GM12892 (cell line): ENCODE measurements around the gene CDH26.

Experiments
- DNase-seq: peaks from one replicate; pipeline ENCODE4 v3.0.0; 2011; ENCODE audit not compliant: insufficient read length
- FAIRE-seq: peaks from 2 replicates; lab custom pipeline; 2011; peaks lifted over from hg19 to GRCh38; lab: Jason Lieb, UNC
- POLR2A ChIP-seq: IDR thresholded peaks from 2 replicates; pipeline ENCODE4 v1.6.1; 2011; ENCODE audit warnings: low read depth, low read length, control low read depth
- POLR2AphosphoS5 ChIP-seq: IDR thresholded peaks from 2 replicates; pipeline ENCODE4 v1.6.1; 2011; ENCODE audit warnings: low read depth, low read length, control low read depth
- TAF1 ChIP-seq: IDR thresholded peaks from 2 replicates; pipeline ENCODE4 v1.6.1; 2011; ENCODE audit warnings: low read depth, mild to moderate bottlenecking, control low read depth, low read length, borderline replicate concordance

The CDH26 gene

DNA sequence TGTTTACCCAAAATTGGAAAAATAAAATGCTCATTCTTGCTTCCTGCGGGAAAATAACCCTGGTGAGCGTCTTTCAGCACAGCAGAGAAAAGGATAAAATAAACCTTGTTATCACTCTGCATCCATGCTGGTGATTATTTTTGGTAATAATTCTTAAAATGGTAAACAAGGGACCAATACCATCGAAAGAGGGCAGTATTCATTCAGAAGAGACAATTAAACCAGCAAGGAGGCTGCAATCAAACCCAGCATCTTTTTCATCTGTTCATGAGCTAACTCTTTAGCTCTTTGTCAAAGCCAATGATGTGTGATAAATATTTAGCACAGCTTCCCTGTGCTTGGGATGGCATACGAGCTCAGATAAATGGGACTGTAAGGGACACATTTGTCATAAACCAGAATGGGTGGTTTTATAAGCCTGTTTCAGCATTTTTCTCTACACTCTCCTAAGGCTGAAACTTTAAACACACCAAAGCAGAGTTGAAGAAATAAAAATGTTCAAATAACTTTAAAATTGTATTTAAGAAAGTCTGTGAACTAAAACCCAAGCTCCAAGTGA is 34.4 kb downstream of the CDH26 start:
- TF ChIP-seq TAF1 (no peak), POLR2A (no peak), POLR2AphosphoS5 (no peak)
- FAIRE-seq, result no peak

DNA sequence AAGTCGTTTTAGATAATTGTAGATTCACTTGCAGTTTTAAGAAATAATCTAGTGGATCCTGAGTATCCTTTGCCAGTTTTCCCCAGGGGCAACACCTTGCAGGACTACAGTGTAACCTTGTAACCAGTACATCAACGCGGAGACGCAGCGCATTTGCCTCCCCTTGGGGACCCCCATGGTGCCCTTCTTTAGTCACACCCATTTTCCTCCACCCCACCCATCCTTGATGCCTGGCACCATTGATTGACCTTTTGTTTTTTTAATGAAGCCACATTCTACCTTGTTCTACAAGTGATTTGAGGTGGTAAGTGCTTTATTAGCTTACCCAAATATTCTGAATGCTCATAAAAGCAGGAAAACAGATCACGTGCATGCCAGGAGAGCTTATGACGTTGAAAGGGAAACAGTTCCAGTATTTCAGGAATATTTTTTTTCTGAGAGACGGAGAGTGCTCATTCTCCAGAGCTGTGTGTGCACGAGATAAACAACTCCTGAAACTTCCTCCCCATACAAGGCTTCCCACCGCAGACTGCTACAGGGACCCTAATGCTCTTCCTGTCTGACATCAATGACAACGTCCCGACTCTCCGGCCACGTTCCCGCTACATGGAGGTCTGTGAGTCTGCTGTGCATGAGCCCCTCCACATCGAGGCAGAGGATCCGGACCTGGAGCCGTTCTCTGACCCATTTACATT is 35.7 kb downstream of the CDH26 start:
- DNase-seq (no peak), FAIRE-seq (no peak)
- no peak for TF ChIP-seq POLR2AphosphoS5
- no peak for TF ChIP-seq TAF1
- TF ChIP-seq POLR2A, result no peak

More for the DNA sequence above, 34.4 kb downstream of the CDH26 start:
- DNase-seq, result no peak

DNA sequence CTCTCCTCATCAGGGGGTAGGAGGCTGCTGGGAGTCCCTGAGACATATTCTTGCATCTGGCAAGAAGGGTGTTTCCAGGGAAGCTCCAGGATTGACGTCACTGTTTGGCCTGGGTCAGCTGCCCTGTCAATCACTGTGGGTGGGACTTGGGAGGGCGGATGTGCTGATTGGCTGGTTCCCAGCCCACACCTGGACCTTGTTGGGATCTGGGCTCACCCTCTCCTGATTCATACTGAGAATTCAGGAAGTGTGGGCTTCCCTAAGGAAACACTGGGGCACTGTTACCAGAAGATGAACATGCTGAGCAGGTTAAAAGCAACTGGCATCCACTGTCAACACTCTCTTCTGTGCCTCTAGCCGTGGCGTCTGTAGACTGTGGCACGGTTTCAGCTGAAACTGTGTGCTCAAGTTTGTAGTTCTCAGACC is 36.5 kb downstream of the CDH26 start:
- FAIRE-seq (no peak), DNase-seq (no peak)
- TF ChIP-seq POLR2AphosphoS5 (no peak), POLR2A (no peak), TAF1 (no peak)

DNA sequence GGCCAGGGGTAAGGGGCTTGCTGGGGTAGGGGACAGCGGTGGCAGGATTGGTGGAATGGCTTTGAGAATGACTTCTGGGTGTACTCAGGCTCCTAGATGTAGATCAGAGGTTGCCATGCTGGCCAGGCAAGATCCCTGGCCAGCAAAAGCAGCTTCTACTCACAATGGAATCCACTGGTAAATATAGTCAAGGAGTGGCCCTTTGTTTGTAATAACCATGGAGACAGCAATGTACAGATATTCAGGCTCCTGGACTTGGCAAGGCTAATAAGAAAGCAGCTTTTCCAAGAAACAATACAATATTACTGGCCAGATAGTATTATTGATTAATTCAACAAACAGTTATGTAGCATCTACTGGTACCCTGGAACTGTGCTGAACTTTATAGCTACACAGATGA is 37.9 kb downstream of the CDH26 start:
- DNase-seq (no peak), FAIRE-seq (no peak)
- TF ChIP-seq TAF1 (no peak), POLR2AphosphoS5 (no peak), POLR2A (no peak)

DNA sequence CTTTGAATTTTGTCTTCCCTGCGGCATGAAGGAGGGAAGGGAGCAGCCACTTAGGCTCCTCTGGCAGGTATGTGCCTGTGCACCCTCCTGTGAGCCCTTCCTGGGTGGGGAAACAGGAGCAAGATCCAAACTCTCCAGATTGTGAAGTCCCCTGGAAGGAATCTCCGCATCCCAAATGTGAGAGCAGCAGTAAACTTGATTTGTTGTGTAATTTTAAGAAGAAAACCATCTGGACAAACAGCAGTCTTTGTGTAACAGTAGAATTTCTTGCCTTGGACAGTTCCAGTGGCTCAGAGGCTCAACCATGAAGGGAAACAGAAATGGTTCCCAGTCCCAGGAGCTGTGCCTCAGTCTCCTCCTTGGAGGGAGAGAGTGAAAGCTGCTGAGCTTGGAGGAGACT is 39.7 kb downstream of the CDH26 start:
- TF ChIP-seq POLR2A, result no peak
- no peak for TF ChIP-seq TAF1
- no peak for TF ChIP-seq POLR2AphosphoS5
- no peak for FAIRE-seq
- DNase-seq, result no peak

DNA sequence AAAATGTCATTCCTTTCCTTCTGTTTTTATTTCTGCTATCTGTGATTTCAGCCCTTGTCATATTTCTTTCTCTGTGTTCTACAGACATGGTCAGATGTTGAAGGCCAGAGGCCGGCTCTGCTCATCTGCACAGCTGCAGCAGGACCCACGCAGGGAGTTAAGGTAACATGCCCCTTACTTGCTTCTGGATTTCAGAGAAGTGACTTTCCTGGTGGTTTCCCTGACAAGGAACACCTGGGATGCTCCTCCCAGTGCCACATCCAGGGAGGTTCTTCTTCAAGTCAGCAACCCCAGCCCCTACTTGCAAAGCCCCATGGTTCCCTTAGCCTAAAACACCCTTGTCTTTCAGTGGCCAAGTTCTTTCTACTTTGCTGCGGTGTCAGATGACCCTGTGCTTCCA is 41.3 kb downstream of the CDH26 start:
- no peak for DNase-seq
- TF ChIP-seq POLR2A (no peak), POLR2AphosphoS5 (no peak), TAF1 (no peak)
- FAIRE-seq, result no peak

DNA sequence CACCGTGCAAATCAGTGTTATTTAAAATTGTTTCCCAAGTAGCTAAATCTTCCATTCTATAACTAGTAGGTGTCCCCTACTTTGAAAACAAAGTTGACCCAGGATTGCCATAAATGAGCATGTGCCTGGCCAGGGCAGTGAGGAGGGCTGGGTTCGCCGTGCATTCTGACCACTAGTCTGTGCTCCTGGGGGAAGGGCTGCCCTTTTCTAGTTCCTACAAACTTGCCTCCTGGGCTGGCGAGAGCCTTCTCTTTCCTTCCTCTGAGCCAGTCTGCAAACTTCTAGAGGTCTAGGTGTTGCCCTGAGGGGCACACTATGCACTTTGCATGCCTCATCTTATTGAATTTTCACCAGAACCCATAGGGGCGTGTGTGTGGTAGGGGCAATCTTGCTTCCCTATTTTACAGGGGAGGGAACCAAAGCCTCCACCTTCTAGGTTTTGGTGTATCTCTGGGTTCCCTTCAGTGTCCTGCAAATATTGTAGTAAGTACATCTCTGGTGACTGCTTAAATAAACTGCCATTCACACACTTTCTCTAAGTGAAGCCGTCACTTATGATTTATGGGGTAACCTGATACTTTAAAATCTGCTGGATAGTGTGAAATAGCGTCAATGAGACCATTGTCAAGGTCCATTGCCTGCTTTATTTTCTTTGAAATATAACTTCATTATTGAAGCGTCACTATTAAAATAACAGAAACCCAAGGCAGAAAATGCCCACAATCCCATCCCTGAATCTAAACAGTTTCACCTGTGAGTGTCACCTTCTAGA is 42.2 kb downstream of the CDH26 start:
- DNase-seq (no peak), FAIRE-seq (no peak)
- TF ChIP-seq TAF1 (no peak), POLR2AphosphoS5 (no peak)

DNA sequence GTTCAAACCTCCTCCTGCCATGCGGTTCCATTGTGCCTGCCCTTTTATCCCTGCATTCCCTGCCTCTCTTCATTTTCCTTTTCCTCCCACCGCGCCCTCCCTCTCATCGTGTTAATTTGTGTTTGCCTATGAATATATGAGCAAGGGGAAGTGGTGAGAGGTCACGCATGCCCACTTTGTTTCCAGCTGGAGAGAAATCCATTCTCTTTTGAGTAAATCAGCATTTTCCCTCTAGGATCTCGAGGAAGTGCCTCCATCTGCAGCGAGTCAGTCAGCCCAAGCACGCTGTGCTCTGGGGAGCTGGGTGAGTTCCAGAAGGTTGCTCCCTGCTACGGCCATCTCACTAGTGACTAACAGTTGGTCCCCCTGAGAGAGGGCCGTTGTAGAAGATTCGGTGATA is 42.9 kb downstream of the CDH26 start:
- TF ChIP-seq TAF1, result no peak
- TF ChIP-seq POLR2AphosphoS5, result no peak
- no peak for TF ChIP-seq POLR2A
- no peak for FAIRE-seq
- no peak for DNase-seq

DNA sequence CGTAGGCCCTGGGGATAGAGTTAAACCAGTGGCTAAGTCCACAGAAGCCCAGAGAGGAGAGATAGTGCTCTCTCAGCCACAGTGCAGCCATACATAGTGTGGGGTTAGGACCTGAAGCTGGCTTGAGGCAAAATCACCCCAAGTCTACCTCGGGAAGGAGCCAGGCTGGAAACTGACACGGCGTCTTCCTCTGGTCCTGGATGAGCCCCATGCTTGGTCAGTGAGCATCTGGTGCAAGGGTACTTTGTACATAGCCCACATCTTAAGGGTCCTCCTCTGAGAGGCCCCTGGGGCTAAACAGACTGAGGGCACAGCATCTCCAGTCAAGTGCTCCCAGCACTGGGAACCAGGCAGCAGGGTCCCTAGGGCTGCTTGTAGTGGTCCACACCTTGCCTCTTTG is 45.6 kb downstream of the CDH26 start:
- TF ChIP-seq POLR2A (no peak), POLR2AphosphoS5 (no peak), TAF1 (no peak)
- FAIRE-seq, result no peak
- DNase-seq, result no peak

DNA sequence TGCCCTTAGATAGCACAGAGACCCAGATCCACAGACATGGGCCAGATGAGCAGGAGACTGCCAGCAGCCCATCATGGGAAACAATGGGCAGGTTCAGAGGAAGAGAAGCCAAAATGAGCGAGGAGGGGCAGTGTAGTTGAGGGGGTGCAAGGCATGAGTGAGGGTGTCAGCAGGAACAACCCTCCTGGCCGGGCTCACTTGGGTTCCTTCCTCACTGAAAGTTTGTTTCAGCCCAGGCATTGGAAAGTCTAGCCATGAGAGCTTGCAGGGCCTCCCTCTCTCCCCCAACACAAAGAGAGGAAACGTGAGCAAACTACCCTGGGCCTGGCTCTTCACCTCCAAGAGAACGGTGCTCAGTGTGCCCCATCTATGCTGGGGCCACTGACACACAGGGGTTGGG is 48.0 kb downstream of the CDH26 start:
- DNase-seq, result no peak
- no peak for FAIRE-seq
- TF ChIP-seq POLR2AphosphoS5 (no peak), POLR2A (no peak), TAF1 (no peak)

DNA sequence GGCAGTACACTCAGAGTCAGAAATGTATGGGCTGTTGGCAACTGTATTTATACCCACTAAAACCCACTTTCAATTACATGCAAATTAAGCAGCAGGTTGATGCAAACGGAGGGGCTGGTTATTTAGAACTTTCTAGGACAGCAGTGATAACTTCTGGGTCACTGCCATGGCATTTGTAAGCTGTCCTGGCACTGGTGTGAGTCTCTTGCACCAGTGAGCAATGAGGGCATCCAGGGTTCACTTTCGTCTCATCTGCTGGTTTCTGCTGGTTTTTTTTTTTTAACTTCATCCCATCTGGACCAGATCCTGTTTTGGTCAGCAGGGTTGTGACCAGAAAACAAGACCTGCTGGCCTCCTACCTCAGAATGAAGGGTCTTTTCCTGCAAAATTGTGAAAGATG is 49.2 kb downstream of the CDH26 start:
- TF ChIP-seq POLR2AphosphoS5 (no peak), POLR2A (no peak), TAF1 (no peak)
- no peak for DNase-seq
- FAIRE-seq, result no peak

DNA sequence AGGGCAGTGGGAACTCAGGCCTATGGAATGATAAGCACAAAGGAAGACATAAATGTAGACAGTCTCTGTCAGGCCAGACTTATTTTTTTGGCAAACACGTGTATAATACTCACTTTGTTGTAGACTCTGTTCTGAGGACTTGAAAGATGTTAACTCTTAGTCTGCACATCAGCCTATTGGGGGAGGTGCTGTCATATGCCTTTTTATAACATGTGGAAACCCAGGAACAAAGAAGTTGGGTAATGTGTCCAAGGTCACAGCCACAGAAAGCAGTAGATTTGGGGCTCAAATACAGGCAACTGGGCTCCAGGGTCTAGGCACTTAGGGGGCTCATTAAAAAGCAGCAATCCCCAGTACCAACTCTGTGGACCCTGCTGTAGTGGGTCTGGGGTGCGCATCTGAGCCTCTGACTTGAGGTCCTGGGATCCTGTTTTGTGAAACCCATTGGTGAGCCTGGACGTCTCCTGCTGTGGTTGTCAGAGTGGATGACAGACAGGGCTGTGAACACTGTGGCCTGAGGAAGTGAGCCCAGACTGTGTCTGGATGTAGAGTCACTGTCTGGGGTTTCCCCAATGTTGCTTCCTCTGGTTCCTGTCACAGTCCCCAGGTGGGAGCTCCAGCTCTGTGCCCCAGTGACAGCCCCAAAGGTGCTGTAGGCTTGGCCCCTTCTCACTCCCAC is 50.0 kb downstream of the CDH26 start:
- no peak for TF ChIP-seq TAF1
- TF ChIP-seq POLR2AphosphoS5, result no peak
- TF ChIP-seq POLR2A, result no peak
- FAIRE-seq, result no peak
- DNase-seq, result no peak

DNA sequence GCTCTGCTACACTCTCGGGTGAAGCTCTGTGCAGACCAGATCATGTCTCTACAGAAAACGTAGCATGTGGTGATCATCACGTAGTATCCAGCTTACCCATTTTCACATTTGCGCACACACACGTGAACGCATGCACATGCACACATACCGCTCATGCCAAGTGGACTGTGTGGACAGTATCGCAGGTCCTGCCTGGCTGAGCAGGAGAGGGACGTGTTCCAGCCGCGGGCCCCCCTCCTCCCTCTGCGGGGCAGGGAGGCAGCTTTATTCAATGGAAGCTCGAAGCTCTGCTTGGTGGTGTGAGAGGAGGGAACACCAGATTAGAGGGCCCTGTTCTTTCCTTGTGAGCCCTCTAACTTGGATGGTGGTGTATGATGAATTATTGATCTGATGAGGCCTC is 51.1 kb downstream of the CDH26 start:
- FAIRE-seq (no peak), DNase-seq (no peak)
- no peak for TF ChIP-seq POLR2AphosphoS5
- no peak for TF ChIP-seq TAF1
- no peak for TF ChIP-seq POLR2A
